HG02798 (cell line): ENCODE results near the gene TTLL9.
"Not testable (repeated sequence)": the region's sequence is repeated elsewhere in the genome, so short reads cannot be mapped to it uniquely, and the experiment has no call there.

Experiments
- ATAC-seq: cut with Tn5 transposase; IDR thresholded peaks from one replicate; pipeline ENCODE4 v1.9.1; 2021; ENCODE audit warnings: mild to moderate bottlenecking; ENCODE audit not compliant: unreplicated experiment, poor library complexity

The TTLL9 gene

DNA sequence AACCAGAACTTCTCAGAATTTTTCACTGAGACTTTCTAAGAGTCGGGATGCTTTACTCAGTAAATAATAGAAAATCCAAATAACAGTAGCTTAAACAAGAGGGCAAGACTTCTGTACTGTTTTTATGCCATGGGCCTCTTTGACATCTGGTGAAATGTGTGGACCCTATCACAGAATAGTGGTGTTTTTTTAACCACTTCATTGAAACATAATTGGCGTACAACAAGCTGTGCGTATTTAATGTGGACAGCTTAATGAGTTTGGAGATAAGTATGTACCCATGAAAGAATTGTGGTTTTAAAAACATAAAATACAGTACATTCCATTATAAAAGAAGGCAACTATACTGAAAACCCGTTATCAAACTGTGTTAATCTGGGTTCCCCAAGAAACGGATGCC, 43.7 kb downstream of the TTLL9 start:
- ATAC-seq: no peak

DNA sequence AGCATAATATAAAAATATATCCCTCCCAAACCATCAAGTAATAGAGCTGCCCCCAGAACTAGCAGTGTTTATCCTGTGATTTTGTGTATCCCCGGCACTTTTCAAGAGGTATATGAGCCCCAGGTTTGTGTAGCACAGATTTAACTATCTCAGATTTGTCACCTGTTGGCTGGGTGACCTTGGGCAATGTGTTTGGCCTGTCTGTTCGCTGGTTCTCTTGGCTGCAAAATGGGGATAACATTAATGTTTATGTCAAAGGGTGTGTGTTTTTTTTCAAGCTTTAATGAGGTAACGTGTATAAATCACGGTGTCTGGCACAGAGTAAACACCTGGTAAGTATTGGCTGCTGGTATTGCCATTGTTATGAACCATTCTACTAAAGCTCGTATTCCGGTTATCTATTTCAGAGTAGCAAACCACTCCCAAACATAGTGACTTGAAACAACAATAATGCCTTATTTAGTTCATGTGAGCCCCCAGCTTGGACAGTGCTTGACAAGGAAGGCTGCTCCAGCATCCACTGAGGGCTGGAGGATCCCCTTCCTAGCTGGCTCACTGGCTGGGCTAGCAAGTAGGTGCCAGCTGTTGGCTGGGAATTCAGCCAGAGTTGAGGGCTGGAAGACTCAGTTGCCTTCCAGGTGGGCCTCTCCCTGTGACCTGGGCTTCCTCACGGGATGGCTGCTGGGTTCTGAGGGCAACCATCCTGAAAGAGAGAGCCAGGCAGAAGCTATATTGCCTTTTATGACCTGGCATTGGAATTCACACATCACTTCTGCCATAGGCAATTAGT, 45.3 kb downstream of the TTLL9 start:
- no peak for ATAC-seq

DNA sequence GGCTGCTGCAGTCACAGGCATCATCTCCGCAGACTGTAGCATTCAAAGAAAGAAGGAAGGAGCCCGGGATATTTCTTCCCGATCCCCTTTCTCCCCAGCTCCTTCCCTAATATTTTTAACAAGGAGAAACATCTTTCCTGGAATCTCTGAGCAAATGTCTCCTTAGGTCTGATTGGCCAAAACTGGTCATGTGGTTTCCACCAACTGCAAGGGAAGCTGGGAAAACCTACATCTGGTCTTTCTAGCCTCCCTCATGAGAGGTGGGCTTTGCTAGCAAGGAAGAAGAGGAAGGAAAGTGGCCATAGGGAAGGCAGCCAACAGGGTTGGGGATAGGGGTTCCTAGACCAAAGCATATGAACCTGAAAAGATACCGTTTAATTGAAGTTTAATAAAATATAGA, 46.3 kb downstream of the TTLL9 start:
- no peak for ATAC-seq

DNA sequence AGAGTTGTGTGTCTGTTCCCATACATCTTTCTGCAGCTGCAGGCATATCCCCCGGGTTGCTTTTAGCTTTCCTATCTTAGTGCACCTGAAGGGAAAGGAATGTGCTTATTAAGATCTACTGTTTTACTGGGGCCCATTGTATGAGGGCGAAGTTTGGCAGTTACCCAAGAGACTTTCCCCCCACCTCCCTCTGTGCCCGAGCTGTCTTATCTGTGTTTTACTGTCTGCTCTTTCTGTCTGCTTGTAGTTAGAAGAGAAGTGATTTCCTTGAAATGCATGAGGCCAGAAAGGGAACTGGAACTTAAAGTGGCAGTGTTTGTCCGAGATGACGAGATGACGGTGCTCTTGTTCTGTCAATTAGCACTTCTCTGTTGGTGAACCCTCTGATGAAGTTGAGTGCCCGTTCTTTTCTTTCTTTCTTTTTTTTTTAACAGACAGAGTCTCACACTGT, 47.6 kb downstream of the TTLL9 start:
- not testable (repeated sequence) for ATAC-seq

DNA sequence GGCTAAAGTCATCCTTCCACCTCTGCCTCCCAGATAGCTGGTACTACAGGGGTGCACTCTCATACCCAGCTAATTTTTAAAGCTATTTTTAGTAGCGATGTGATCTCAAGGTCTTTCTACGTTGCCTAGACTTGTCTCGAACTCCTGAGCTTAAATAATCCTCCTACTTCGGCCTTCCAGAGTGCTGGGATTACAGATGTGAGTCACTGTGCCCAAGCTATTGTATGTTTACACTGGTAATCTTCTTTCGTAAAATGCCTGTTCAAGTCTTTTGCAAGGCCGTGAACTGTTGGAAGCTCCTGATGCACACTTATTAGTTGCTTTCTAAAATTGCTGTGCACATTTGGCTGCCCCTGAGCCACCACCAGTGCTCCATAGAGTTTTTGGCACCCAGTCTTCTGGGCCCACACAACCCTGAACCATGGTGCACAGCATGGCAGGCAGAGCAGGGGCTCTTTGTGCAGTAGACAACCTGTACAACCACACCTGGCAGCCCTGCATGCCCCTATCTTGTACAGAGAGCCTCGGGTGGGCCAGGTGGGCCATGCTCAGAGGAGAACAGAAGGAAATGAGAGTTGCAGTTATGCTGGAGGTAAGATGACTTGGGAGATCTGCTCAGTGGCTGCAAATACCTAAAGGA, 48.2 kb downstream of the TTLL9 start:
- no peak for ATAC-seq

DNA sequence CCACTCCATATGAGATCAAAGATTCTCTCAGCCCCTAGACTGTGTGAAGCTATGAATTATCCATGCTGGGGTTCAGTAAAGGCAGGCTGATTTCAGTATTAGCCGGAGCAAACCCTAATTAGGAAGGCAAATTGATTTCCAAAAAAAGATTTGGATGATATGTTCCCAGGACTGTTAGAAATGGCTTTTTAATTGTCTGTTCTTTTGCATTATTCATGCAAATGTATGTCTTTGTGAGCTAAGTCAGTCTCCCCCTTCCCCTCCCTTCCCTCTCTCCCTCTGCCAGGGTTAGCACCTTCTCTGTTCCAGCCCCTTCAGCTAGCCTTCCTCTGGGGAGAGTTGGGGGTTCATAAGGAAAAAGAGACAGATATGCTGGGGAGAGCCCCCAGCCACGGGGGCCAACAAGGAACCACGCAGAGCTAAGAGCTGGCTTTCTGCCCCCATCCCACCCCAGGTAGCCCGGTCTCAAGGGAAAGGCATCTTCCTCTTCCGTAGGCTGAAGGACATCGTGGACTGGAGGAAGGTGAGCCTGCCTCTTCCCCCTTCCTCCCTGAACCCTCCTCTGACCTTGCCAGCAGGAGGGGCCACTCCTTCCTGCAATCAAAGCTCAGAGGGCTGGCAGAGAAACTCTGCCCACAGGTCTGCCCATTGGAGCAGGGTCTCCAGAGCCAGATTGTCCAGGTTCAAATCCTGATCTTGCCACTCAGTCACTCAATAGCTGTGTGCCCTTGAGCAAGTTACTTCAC, 49.1 kb downstream of the TTLL9 start:
- no peak for ATAC-seq

DNA sequence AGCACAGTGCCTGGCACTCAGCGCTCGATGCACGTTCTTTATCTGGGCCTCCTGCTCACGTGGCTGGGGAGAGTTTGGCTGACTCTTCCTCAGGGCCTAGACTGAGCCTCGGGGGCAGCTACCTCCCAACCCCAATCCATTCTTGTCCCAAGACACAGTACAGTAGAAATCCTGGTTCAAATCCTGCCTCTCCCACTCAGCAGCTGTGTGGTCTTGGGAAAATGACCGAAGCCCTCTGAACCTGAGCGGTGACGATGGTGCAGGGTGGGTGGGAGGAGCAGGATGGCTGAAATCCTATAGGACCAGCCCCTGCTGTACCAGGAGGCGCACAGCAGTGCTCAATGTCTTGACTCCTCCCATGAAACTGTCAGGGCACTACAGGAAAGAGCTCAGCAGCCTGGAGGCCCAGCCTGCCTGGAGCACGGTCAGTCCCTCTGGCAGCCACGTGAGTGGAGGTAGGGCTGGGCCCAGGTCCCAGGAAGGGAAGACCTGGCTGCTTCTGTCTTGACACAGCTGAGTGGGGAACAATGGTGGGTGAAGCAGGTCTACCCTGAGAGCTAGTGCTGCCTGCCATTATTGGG, 49.9 kb downstream of the TTLL9 start:
- no peak for ATAC-seq

DNA sequence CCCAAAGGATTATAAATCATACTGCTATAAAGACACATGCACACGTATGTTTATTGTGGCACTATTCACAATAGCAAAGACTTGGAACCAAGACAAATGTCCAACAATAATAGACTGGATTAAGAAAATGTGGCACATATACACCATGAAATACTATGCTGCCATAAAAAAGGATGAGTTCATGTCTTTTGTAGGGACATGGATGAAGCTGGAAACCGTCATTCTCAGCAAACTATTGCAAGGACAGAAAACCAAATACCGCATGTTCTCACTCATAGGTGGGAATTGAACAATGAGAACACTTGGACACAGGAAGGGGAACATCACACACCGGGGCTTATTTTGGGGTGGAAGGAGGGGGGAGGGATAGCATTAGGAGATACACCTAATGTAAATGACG, 51.0 kb downstream of the TTLL9 start:
- not testable (repeated sequence) for ATAC-seq

DNA sequence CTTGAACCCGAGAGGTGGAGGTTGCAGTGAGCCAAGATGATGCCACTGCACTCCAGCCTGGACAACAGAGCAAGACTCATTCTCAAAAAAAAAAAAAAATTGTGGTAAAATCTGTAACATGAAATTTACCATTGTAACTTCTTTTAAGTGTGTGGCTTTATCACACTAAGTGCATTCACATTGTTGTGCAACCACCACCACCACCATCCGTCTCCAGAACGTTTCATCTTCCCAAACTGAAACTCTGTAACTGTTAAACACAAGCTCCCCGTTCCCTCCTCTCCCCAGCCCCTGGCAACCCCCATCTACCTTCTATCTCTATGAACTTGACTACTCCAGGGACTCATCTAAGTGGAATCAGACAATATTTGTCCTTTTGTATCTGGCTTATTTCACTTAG, 51.7 kb downstream of the TTLL9 start:
- no peak for ATAC-seq

DNA sequence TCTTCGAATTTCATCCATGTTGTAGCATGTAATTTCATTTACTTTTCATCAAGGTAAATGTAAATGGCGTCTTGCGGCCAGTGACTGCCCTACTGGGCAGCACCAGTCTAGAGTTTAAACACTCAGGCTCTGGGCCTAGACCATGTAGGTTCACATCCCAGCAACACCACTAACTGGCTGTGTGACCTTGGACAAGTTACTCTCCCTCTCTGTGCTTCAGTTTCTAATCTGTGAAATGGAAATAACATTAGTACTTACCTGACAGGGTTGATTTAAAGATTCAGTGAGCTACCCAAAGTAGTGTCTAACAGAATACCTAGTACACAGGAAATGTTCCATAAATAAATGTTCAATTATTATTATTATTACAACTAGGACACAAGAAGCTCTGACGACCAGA, 52.2 kb downstream of the TTLL9 start:
- ATAC-seq: no peak

DNA sequence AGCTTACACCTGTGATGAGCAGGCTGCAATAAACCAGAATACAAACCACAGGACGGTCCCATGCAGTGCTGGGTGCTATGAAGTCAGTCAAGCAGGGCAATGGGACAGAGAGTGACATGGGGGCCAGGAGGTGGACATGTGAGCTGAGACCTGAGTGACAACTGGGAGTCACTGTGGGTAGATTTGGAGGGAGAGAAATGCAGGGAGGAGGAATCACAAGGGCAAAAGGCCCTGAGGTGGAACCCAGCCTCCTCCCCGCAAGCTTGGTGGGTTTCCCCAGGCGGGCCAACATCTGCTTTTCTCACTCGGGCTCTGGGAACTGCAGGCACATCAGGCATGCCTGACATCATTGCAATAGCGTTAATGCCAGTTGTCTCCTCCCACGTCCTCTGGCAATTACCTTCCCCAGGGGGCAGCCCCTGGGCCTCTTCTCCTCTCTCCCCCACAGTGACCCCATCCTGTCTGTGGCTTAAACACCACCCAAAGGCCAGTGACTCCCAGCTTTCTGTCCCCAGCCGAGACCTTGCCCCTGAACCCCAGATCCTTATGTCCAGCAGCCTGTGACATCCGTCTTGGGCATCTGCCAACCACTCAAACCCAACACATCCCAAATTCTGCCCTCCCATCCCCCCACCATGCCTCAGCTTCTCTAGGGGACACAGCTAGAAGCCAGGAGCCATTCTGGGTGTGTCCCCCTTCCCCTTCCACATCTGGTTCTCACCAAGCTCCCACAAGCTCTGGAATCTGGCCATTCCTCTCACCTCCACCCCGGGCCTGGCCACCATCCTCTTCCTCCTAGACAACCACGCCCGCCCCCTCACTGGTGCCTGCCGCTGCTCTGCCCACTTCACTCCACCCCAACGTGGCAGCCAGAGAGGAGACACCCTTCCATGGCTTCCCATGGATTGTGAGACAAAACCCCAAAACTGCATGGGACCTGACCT, 53.2 kb downstream of the TTLL9 start:
- ATAC-seq: peak; percentile 66

DNA sequence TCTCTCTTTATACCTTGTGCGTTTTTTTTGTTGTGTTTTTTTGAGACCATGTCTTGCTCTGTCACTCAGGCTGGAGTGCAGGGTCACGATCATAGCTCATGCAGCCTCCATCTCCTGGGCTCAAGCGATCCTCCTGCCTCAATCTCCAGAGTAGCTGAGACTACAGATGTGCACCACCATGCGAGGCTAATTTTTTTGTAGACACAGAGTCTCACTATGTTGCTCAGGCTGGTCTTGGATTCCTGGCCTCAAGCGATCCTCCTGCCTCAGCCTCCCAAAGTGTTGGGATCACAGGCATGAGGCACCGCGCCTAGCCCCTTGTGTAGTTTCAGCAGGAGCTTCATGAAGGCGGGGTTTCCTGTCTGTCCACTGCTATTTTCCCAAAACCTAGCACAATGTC, 54.1 kb downstream of the TTLL9 start:
- ATAC-seq: no peak

DNA sequence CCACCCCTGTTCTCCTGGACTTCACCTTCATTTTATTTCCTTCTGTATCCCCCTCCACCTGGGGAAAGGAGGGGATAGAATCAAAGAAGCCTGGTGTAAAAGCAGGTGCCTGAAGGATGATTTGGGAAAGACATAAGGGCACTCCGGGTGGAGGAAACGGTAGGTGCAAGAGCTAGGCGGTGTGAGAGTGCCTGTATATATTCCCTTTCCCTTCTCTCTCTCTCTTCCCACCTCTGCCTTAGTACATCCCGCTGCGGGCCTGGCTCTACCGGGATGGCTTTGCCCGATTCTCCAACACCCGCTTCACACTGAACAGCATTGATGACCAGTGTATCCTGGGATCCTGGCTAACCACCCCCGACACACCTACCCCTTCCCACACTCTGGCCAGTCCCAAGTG, 55.2 kb downstream of the TTLL9 start:
- no peak for ATAC-seq

DNA sequence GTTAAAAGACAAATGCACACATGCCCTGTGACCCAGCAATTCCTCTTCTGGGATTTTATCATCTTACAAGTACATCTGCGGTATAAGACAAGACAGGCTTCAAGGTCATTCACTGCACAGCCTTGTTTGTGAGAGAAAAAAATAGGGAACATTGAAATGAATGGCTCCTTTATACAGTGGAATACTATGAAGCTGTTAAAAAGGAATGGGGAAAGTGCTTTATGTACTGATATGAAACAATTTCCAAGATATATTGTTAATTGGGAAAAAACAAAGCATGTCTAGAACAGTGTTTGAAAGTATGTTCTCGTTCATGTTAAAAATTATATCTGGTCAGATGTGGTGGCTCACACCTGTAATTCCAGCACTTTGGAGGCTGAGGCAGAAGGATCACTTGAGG, 56.1 kb downstream of the TTLL9 start:
- ATAC-seq: no peak

DNA sequence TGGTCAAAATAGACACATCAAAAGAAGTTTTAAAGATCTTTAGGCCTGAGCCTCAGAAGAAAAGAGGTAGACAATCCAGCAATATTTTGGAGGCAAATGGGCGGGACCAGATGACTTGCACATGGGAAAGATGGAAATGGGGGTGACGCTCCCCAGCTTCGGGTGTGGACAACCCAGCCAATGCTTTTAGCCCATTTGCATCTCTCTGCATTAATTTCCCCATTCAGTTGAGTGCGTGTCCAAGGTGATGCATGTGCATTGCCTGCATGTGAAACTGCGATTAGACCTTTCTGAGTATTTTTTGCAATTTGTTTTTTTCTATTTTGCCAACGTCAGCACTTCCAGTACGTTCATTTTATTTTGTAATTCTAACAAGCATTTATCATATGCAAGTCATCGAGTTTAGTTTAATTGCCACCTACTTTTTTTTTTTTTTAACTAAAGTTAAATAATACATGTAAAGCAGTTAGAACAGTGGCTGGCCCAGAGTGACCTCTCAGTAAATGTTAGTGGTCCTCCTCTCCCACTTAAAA, 57.3 kb downstream of the TTLL9 start:
- ATAC-seq: no peak

DNA sequence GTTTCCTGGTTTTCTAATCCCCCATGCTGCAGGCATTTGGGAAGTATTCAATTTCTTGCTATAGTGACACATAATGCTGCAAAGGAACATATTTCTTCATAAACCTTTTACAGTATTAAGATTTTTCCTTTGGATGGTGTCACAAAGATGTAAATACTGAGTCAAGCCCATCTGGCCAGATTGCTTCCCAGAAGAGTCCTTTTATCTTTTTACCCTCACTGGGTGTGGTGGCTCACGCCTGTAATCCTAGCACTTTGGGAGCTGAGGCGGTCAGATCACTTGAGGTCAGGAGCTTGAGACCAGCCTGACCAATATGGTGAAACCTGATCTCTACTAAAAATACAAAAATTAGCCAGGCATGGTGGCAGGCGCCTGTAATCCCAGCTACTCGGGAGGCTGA, 59.2 kb downstream of the TTLL9 start:
- ATAC-seq: not testable (repeated sequence)

DNA sequence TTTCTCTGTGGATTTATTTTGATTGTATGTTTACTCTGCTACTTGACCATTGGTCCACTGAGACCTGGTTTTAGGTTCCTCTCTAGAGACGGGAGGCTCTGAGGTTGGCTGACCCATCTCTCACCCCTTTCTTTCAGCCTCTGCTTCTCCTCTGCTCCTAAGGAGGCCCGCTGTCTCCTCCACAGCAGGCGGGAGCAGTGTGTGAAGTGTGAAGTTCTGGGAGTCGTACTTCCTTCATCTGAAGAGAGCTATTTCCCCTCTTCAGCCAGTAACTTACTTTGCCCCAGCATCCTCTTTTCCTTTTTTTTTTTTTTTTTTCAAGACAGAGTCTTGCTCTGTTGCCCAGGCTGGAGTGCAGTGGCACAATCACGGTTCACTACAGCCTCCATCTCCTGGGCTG, 60.3 kb downstream of the TTLL9 start:
- no peak for ATAC-seq

DNA sequence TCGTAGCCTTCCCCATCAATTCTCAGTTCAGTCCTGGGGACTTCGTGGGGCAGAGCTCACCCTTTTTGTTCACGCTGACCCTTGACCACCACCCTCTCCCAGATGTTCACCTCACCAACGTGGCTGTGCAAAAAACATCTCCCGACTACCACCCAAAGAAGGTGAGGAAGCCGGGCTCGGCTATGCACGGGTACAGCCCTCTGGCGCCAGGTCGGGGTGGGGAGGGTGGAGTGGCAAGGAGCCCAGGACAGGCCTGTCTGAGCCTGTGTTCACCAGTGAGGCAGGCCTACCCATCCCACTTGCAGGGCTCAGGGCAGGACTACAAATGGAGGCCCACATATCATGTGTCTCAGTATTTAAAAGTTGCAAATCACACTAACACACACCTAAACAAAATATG, 63.3 kb downstream of the TTLL9 start:
- ATAC-seq: no peak

DNA sequence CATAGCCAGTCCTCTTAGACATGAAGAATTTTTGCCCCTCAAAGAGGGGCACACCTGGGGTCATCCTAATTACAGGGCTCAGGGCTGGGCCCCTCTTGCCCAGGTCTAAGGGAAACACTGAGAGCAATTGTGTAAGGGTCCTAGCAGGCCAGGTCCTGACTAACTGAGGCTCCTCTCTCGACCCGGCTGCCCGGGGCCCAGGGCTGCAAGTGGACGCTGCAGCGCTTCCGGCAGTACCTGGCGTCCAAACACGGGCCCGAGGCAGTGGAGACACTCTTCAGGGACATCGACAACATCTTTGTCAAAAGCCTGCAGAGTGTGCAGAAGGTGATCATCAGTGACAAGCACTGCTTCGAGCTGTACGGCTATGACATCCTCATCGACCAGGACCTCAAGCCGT, 64.1 kb downstream of the TTLL9 start:
- ATAC-seq: no peak
